GM12878 (cell line): ENCODE measurements around the gene SRC. TPM values are rescaled to one million over a fixed set of nuclear protein-coding genes. Genes with fewer than 3 reads are reported as not detected.

Experiments used
- ATF7 ChIP-seq: fragments of 450-650 bp; IDR thresholded peaks from 2 replicates; pipeline ENCODE4 v1.6.1; 2016; ENCODE audit warnings: low read depth, mild to moderate bottlenecking
- CHD1 ChIP-seq: IDR thresholded peaks from 2 replicates; pipeline ENCODE4 v1.6.1; 2012; ENCODE audit warnings: low read depth, low read length, improper control_type of control experiment
- EP300 ChIP-seq, 2 experiments: fragments of 150-350 bp in 1 of 2; IDR thresholded peaks; 2 replicates each; pipeline ENCODE4 v1.6.1; 2011 to 2012; ENCODE audit warnings: low read depth in 2 of 2, low read length in 2 of 2, borderline replicate concordance in 1 of 2, improper control_type of control experiment in 1 of 2, inconsistent platforms in 1 of 2; ENCODE audit not compliant: control insufficient read depth in 1 of 2
- HDGF ChIP-seq: fragments of 450-650 bp; IDR thresholded peaks from 2 replicates; pipeline ENCODE4 v1.6.1; 2016; ENCODE audit warnings: antibody characterized with exemption
- IRF5 ChIP-seq: fragments of 450-650 bp; IDR thresholded peaks from 2 replicates; pipeline ENCODE4 v1.6.1; 2017; ENCODE audit warnings: borderline replicate concordance
- MTA2 ChIP-seq: fragments of 450-650 bp; IDR thresholded peaks from 2 replicates; pipeline ENCODE4 v1.6.1; 2016; ENCODE audit warnings: low read depth, mild to moderate bottlenecking, moderate library complexity
- NFXL1 ChIP-seq: fragments of 450-650 bp; IDR thresholded peaks from 2 replicates; pipeline ENCODE4 v1.6.1; 2017; ENCODE audit warnings: antibody characterized with exemption, mild to moderate bottlenecking, borderline replicate concordance
- POLR2AphosphoS2 ChIP-seq: IDR thresholded peaks from 2 replicates; pipeline ENCODE4 v1.6.1; 2011; ENCODE audit warnings: low read depth, mild to moderate bottlenecking, low read length, improper control_type of control experiment, moderate library complexity
- RBBP5 ChIP-seq: fragments of 200-600 bp; sonication (generic); conservative IDR thresholded peaks from 2 replicates; pipeline ENCODE4 v1.6.1; 2016
- SKIL ChIP-seq: fragments of 450-650 bp; IDR thresholded peaks from 2 replicates; pipeline ENCODE4 v1.6.1; 2017; ENCODE audit warnings: mild to moderate bottlenecking, low read depth, inconsistent platforms; ENCODE audit not compliant: poor library complexity, severe bottlenecking
- ZNF622 ChIP-seq: fragments of 450-650 bp; IDR thresholded peaks from 2 replicates; pipeline ENCODE4 v1.6.1; 2017; ENCODE audit warnings: mild to moderate bottlenecking, inconsistent platforms
- polyA plus RNA-seq, 11 experiments: library from polyadenylated mRNA; depleted of rRNA in 4 of 11; unstranded in 6 of 11; stranded (reverse) in 5 of 11; fragments of >200 nt; fragmentation: Nextera tagmentation in 4 of 11; fragmentation: Illumina TruSeq in 1 of 11; extraction: Ambion mirVana in 4 of 11; extraction: Trizol in 1 of 11; gene quantifications; 1 replicate in 1 of 11; 2 replicates in 10 of 11; pipeline versions ENCODE4 v1.2.1 to v1.2.3, GENCODE V29; 2011 to 2016; ENCODE audit warnings: inconsistent platforms in 2 of 11, missing spikeins in 2 of 11, low read depth in 1 of 11
- total RNA-seq, 4 experiments: library from RNA; depleted of rRNA in 3 of 4; stranded (reverse); fragments of >200 nt in 3 of 4; fragmentation: Illumina TruSeq in 1 of 4; extraction: Trizol in 1 of 4; gene quantifications; 2 replicates each; pipeline versions ENCODE4 v1.2.1 to v1.2.3, GENCODE V29; 2013 to 2021
- TF ChIP-seq, protein P1 (sequence below): fragments of 450-650 bp; IDR thresholded peaks from 2 replicates; pipeline ENCODE4 v1.6.1; 2016; ENCODE audit warnings: mild to moderate bottlenecking, moderate library complexity, borderline replicate concordance
- TF ChIP-seq, protein P2 (sequence below): fragments of 450-650 bp; IDR thresholded peaks from 2 replicates; pipeline ENCODE4 v1.6.1; 2018; ENCODE audit warnings: borderline replicate concordance, mild to moderate bottlenecking; ENCODE audit not compliant: partially characterized antibody
- TF ChIP-seq, protein P3 (sequence below): IDR thresholded peaks from 2 replicates; pipeline ENCODE4 v1.6.1; 2011; ENCODE audit warnings: low read depth, low read length, improper control_type of control experiment, borderline replicate concordance
- TF ChIP-seq, protein P4 (sequence below): IDR thresholded peaks from 2 replicates; pipeline ENCODE4 v1.6.1; 2012; ENCODE audit warnings: low read length, inconsistent platforms

Gene SRC
- total and polyA plus RNA-seq, 10 of the 15 experiments (the other 5 are each of a cell fraction or from before 2014, with no cell fraction given) = 0.60 to 71.3 (median 27.2) TPM

- no peak for TF ChIP-seq ZNF622
- no peak for TF ChIP-seq EP300 (IDR thresholded peaks at IDR 0.05; ENCODE audit: borderline replicate concordance in 1 of 2, control insufficient read depth in 1 of 2, low read depth in 2 of 2, low read length in 2 of 2)
- TF ChIP-seq, protein P1, sequence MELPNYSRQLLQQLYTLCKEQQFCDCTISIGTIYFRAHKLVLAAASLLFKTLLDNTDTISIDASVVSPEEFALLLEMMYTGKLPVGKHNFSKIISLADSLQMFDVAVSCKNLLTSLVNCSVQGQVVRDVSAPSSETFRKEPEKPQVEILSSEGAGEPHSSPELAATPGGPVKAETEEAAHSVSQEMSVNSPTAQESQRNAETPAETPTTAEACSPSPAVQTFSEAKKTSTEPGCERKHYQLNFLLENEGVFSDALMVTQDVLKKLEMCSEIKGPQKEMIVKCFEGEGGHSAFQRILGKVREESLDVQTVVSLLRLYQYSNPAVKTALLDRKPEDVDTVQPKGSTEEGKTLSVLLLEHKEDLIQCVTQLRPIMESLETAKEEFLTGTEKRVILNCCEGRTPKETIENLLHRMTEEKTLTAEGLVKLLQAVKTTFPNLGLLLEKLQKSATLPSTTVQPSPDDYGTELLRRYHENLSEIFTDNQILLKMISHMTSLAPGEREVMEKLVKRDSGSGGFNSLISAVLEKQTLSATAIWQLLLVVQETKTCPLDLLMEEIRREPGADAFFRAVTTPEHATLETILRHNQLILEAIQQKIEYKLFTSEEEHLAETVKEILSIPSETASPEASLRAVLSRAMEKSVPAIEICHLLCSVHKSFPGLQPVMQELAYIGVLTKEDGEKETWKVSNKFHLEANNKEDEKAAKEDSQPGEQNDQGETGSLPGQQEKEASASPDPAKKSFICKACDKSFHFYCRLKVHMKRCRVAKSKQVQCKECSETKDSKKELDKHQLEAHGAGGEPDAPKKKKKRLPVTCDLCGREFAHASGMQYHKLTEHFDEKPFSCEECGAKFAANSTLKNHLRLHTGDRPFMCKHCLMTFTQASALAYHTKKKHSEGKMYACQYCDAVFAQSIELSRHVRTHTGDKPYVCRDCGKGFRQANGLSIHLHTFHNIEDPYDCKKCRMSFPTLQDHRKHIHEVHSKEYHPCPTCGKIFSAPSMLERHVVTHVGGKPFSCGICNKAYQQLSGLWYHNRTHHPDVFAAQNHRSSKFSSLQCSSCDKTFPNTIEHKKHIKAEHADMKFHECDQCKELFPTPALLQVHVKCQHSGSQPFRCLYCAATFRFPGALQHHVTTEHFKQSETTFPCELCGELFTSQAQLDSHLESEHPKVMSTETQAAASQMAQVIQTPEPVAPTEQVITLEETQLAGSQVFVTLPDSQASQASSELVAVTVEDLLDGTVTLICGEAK = no peak
- TF ChIP-seq, protein P2, sequence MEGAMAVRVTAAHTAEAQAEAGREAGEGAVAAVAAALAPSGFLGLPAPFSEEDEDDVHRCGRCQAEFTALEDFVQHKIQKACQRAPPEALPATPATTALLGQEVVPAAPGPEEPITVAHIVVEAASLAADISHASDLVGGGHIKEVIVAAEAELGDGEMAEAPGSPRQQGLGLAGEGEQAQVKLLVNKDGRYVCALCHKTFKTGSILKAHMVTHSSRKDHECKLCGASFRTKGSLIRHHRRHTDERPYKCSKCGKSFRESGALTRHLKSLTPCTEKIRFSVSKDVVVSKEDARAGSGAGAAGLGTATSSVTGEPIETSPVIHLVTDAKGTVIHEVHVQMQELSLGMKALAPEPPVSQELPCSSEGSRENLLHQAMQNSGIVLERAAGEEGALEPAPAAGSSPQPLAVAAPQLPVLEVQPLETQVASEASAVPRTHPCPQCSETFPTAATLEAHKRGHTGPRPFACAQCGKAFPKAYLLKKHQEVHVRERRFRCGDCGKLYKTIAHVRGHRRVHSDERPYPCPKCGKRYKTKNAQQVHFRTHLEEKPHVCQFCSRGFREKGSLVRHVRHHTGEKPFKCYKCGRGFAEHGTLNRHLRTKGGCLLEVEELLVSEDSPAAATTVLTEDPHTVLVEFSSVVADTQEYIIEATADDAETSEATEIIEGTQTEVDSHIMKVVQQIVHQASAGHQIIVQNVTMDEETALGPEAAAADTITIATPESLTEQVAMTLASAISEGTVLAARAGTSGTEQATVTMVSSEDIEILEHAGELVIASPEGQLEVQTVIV = no peak
- TF ChIP-seq, protein P3, sequence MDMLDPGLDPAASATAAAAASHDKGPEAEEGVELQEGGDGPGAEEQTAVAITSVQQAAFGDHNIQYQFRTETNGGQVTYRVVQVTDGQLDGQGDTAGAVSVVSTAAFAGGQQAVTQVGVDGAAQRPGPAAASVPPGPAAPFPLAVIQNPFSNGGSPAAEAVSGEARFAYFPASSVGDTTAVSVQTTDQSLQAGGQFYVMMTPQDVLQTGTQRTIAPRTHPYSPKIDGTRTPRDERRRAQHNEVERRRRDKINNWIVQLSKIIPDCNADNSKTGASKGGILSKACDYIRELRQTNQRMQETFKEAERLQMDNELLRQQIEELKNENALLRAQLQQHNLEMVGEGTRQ = no peak
- TF ChIP-seq IRF5 = no peak
- TF ChIP-seq NFXL1 = no peak
- no peak for TF ChIP-seq RBBP5
- TF ChIP-seq POLR2AphosphoS2 = no peak
- no peak for TF ChIP-seq CHD1
- TF ChIP-seq SKIL = no peak
- TF ChIP-seq ATF7 = peak; percentile 48; the same call in 1 of the 2 replicates
- TF ChIP-seq, protein P4, sequence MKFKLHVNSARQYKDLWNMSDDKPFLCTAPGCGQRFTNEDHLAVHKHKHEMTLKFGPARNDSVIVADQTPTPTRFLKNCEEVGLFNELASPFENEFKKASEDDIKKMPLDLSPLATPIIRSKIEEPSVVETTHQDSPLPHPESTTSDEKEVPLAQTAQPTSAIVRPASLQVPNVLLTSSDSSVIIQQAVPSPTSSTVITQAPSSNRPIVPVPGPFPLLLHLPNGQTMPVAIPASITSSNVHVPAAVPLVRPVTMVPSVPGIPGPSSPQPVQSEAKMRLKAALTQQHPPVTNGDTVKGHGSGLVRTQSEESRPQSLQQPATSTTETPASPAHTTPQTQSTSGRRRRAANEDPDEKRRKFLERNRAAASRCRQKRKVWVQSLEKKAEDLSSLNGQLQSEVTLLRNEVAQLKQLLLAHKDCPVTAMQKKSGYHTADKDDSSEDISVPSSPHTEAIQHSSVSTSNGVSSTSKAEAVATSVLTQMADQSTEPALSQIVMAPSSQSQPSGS = no peak
- TF ChIP-seq HDGF = 0 out of 2 replicates have a peak, but pooled peaks have one; percentile 46
- no peak for TF ChIP-seq MTA2
Observed at GRCh38 chr20:37357481-37358365, 11.8 kb downstream of the SRC start (continued).
